Thyroid gland (tissue), 4 donors: ENCODE measurements around the gene TCEAL4.

Experiments used
- CTCF ChIP-seq, 6 experiments: fragments of 200-600 bp in 3 of 6; fragments of 450-650 bp in 3 of 6; sonication (generic) in 3 of 6; IDR thresholded peaks; one replicate each; pipeline ENCODE4 v1.5.1; 2016 to 2019; ENCODE audit warnings: antibody characterized with exemption in 6 of 6, mild to moderate bottlenecking in 2 of 6, inconsistent platforms in 1 of 6, moderate library complexity in 1 of 6
- POLR2A ChIP-seq, 2 donors: fragments of 450-650 bp; IDR thresholded peaks; one replicate each; pipeline ENCODE4 v1.6.1; 2017; ENCODE audit warnings: antibody characterized with exemption in 2 of 2, mild to moderate bottlenecking in 2 of 2, moderate library complexity in 1 of 2

GRCh38 chrX:103585411-103586313 is at the start of gene TCEAL4:
- TF ChIP-seq CTCF (IDR thresholded peaks at IDR 0.05): no peak
- TF ChIP-seq POLR2A (IDR thresholded peaks at IDR 0.05): peak in 1 of 2 donors; percentile 74
